ENCODE data around the gene MPPED1.

Gene MPPED1, protein sequence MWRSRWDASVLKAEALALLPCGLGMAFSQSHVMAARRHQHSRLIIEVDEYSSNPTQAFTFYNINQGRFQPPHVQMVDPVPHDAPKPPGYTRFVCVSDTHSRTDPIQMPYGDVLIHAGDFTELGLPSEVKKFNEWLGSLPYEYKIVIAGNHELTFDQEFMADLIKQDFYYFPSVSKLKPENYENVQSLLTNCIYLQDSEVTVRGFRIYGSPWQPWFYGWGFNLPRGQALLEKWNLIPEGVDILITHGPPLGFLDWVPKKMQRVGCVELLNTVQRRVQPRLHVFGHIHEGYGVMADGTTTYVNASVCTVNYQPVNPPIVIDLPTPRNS

DNA sequence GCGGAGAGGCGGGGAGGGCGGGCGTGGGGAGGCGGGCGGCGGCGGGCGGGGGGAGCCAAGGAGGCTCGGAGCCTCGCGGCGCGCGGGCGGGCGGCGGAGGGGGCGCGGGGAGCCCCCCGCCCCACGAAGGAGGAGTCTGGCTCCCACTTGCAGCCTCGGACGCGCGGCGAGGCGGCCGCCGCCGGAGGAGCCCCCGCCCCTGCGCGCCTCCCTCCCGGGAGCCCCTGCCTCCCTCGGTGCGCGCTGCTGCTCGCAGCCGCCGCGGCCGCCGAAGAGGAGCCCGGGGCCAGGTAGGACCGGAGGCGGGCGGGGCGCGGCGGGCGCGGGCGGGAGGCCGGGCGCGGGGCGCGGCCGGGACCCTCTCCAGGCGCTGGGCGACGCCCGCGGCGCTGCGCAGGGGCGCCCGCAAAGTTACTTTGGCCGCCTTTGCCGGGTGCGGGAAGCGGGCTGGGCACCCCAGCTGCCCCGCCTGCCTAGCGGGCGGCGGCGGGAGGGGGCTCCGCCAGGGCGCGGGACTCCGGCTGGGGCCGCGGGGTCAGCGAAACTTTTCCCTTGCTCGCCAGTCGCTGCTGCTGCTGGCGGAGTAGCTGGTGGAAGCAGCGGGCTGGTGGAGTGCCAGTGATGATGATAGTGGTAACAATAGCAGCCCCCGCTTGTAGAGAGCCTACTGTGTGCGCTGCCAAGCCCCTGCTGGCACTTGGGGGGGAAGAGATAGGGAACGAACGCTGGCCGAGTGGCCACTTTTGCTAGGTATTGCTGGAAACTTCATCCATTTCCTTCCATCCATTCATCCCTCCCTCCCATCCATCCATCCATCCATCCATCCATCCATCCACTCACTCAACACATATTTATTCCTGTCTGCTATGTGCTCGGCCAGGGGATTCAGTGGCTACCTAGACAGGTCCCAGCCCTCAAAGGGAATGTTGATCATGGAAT lies at the start of gene MPPED1:
MPPED1 (plus strand) TSS at position 146 of the 939 bp plus-strand sequence. CDS start 12,972 bp downstream, outside the sequence.
- peak in 2 of 3 experiments; percentile 17 to 39 for DNase-seq

DNA sequence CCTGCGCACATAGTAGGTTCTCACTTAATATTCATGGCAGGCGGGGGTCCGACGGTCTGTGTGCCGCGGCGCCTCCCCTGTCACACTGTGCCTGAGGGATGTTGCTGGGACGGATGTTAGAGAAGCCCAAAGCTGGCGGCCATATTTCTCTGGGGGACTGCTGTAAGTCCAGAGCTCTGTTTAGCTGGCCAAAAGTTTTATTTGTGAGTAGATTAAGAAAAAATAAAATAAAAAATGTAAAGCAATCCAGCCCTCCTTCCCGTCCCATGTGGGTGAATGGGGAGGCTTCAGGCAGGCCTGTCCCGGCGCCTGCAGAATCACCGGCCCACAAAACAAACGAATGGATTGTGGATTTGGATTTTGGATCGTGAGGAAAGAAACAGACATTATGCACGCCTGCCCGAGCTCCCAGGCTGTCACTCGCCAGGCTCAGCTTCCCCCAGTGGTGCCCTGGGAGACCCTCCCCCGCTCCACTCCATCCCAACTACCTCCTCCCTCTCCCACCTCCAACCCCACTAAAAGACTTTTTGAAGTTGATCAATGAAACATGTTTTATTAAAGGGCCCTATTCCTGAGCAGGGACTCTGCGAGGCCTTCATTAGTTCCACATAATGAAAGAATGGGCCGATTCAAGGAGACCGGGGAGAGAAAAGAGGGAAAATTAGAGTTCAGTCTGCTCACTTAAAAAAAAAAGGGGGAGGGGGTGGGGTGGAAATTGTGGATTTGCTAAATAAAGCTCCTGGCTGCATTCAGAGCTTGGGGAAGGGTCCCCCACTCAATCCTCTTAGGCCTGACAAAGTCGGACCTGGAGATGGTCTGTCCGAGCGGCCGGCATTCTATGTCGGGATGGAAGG lies 48.3 kb upstream of the MPPED1 start:
- no peak for DNase-seq

DNA sequence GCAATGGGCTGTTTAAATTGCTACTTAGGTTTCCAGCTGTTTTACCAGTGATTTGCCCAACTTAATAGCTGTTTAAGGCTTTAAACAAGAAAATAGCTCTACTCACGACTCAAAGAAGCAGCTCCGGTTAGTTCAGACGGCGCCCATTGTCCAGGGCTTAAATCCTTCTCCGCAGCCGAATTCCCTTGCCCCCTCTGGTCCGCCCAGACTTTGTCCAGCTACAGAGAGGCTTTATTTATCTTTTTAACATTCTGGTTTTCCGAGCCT lies 47.7 kb upstream of the MPPED1 start:
- DNase-seq, result no peak

DNA sequence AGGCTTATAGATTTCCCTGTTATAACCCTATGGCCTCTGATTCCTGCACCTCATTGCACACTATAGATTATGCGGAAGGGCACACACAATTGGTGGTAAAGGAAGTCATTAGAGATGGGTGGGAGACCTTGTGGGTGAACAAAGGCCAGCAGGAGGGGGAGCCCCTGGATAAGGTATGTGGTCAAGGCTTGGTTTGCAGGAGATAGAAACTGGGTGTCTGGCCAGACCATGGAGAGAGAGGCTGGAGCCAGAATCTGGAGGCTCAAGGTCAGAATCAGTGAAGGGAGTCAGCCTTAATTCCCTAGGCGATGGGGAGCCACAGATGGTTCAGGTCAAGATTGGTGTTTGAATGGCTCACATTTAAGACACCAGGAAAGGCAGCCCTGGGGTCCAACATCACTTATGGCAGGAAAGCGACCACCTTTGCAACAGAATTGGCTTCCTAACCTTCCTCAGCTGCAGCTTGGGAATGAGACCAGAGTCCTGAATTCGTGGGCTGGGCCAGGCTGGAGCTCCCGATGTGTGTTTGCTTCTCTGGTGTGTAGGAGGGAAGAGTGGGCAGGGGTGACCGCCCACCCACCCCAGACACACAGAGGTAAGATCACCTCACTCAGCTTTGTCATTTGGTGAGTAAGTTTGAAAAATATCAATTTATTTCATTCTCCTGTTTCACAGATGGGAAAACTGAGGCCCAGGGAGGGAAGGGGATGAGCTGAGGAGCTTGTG lies 45.9 kb upstream of the MPPED1 start:
- DNase-seq, result no peak

DNA sequence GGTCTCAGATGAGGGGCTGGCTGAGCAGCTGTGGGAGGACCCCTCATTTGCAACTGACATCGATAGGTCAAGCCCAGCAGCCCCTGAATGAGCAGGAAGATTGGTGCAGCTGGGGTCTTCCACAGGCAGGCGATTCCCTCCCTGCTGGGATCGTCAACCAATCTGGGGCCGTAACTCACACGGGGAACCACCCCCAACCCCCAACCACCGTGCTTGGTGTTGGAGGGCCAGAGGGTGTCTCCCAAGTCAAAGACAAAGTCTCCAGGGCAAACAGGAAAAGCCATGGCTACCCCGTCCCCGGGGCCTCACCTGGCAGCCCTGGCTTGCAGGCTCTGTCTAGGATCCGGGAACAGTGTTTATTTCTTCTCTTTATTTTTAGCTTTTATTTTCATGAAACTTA lies 41.8 kb upstream of the MPPED1 start:
- no peak for DNase-seq

DNA sequence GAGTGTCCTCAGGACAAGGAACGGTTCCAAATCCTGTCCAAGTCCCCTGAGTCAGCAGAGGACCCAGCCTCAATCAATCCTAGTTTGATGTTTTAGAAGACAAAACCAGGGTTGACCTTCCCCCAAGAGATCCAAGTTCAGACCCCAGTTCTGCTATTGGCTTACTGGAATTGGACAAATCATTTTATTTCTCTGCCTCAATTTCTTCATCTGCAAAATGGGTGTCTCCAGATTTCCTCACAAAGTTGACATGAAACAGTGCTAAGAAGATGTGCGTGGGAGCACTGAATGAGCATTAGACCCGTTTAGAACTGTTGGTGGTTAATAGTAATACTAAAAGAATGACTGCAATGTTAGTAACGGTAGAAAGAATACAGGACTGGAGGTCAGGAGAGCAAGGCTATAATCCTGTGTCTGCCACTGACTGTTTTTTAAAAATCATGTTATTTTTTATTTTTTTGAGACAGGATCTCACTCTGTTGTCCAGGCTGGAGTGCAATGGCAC lies 35.8 kb upstream of the MPPED1 start:
- no peak for DNase-seq

DNA sequence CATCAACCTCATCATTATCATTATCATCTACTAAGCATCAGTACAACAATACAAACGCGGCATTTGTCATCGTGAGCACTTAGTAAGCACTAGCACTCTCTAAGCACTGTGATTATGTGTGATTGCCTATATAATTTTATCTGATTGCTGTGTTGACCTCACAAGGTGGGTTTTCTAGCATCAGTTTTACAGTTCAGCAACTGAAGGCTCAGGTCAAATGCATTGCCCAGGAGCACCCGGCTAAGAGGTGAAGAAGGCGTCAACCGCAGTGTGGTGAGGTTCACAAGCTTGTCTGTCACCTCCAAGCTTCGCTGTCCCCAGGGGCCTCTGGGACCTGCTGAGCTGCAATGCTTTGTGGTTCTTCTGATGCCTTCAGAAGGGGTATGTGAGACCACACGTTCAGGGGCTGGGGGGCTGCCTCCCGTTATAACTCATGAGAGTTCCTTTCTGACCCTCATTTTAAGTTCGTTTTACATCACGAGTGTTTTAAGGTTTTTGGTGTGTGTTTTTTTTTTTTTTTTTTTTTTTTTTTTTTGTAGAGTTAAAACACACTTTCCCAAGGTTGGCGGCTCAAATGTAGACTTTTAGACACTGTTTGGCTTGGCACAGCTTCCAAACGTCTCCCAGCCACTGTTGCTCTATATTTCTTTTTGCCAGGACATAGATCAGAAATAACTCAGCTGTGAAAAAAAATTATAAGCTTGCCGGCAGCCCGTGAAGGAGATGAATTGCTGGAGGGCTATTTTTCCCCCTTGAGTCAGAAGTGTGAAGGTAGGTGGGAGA lies 34.9 kb upstream of the MPPED1 start:
- DNase-seq, result peak in 1 of 3 experiments; percentile 33

DNA sequence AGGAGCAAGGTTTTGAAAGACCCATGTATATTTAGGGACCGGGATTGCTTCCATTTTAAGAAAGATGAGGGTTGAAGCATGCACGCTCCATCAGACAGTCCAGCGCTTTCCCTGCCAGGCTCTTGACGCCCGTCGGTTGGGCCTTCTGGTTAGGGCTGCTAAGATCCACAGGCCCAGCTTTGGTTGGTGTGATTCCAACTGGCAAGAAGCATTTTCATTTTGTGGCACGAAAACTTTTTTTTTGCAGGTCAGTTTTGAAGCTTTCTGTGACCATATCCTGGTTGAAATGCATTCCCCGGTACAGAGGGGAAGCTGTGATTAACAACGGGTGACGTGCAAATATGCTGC lies 34.3 kb upstream of the MPPED1 start:
- DNase-seq, result no peak

DNA sequence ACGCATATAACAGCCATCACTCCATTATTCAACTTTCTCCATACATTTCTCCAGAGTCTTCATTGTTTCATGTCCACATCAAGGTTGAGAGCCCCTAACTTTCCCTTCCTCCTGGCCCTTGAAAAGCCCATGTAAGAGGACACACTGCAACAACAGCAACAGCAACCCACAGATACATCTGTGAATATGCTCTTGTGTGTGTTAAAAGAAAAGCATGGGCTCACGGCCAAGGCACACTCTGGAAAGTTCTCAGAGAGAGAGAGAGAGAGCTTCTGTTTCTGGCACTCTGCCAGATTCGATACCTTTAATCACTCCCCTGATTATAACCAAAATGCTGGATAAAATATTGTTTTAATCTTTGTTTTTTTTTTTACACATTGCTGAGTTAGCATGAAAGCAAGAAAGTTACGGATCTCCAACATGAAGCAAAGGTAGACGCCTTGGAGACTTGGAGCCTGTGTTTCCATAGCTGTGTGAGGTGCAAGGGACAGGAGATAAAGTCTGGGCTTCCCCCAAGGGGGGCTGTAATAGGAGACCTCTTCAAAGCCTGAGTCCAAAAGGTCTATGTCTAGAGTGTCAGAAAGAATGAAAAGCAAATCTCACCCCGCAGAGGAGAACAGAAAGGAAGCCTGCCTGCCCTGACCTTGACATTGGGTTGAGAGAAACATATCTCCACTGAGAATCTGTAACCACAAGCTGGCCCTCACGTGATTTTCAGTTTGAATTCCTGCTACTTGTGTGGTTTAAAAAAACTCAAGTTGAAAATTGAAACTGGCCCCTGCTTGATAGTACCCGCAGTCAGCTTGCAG lies 33.7 kb upstream of the MPPED1 start:
- DNase-seq, result peak in 2 of 3 experiments; percentile 5 to 41

DNA sequence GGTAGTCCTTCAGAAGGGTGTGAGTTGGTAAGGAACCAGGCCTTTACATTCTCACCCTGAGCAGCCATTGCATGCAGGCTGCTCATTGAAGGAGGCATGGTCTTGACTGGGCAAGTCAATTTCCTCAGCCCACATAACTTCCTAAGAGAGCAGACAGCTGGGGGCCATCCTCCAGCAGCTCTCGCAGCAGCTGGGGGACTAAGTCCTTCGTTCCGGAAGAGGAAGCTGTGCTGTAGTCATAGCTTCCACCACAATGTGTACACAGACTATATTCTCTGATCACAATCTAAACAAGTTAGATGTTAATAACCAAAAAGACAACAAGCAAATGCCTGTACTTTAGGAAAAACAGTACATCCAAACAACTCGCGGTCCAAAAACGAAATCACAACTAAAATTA lies 30.1 kb upstream of the MPPED1 start:
- no peak for DNase-seq

DNA sequence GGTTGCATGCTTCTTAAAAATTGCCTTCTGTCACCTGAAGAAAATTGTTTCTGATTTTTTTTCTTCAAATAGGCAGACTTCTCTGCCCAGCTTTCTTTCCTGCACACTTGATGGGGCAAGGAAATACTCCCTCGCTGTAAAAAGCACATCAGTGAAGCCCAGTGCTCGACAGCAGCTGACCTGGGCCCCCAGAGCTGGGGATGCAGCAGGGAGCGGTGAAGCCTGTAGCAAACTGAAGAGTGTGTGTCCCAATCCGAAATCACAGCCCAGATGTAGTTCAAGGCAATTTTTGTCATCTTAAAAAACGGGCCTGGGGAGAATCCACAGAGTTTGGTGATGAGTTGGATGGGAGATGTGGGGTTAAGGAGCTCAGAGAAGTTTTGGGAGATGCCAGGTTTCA lies 27.0 kb upstream of the MPPED1 start:
- DNase-seq, result no peak

DNA sequence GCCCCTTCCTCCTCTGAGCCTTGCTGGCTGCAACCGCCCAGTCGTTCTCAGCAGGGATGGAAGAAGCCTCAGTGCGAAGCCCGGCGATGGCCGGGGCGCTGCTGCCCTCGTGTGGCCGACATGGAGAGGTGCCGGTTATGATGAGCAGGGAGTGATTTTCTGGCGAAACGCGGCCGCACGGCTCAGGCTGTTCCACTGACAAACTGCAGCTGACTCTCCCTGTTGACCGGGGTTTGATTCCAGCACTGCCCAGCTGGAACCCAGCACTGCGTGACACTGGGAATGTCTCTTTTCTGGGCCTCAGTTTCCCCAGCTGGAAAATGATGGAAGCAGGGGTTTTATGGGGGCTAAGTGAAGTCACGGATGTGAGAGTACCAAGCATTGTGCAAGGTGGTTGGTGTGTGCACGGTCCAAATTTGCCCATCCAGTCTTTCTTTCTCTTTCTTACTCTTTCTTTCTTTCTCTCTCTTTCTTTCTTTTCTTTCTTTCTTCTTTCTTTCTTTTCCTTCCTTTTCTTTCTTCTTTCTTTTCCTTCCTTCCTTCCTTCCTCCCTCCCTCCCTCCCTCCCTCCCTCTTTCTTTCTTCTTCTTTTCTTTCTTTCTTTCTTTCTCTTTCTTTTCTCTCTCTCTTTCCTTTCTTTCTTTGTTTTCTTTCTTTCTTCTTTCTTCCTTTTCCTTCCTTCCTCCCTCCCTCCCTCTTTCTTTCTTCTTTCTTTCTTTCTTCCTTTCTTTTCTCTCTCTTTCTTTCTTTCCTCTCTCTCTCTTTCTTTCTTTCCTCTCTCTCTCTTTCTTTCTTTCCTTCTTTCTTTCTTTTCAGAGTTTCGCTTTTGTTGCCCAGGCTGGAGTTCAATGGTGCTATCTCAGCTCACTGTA lies 25.8 kb upstream of the MPPED1 start:
- peak; percentile 46 to 79 (median 56) for DNase-seq

DNA sequence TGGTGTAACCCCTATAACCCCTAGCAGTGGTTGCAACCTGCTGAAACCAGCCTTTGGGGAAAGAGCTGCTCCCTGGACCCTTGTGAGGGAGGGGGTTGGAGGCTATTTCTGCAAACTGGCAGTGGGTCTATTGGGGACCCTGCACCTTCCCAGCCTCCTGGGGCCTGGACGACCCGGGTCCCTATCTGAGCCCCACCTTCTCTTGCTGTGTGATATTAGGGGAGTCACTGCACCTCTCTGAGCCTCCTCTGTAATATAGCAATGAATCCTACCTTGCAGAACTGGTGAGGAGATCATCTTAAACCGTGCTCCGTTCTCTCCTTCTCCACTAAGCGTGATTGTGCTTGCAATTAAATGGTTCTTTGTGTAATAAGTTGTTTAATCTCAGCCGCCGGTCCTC lies 24.0 kb upstream of the MPPED1 start:
- DNase-seq, result no peak

DNA sequence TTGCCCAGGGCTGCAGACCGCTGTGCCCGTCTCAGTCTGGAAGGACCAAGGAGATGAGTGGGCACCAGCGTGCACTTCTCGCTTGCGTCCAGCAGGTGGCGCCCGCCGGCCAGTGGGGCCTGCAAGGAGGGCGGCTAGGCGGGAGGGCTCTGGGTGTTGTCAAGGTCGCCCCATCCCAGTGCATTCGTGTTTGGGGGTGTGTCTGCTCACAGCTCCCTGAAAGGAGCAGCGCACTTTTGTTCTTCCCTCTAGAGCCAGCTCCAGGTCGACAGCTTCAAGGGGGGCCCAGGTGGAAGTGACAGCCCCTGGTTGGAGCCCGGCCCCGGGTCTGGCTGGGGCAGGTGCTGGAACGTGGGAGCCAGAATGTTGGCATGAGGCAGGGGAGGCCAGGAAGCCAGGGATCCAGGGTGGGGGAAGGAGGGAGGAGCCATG lies 23.4 kb upstream of the MPPED1 start:
- peak; percentile 57 to 77 (median 61) for DNase-seq

DNA sequence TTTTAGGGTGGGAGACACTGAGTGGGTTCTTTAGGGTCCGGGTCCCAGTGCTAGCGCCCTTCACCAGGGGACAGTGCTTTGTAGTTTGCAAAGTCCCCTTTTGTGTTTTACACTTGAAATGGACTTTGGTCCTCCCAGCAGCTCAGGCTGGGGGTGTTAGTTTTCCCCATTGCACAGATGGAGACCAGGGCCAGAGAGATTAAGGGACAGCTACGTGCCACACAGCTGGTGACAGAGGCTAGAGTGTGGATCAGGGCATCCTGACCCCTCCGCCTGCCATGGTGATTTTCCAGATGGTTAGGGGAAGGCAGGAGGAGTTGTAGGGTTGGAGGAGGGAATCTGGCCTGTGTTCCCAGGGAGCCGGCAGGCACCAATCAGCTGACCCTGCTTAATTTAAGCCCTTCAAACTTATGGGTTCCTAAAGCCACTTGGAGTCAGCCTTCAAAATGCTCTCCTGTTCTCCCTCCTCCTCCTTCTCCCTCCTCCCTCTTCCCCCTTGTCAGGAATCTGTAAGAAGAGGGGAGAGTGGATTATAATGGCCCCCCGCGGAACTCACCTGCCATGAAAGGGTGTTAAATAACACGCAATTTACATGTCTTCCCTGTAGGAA lies 22.5 kb upstream of the MPPED1 start:
- peak in 2 of 3 experiments; percentile 56 to 78 for DNase-seq

DNA sequence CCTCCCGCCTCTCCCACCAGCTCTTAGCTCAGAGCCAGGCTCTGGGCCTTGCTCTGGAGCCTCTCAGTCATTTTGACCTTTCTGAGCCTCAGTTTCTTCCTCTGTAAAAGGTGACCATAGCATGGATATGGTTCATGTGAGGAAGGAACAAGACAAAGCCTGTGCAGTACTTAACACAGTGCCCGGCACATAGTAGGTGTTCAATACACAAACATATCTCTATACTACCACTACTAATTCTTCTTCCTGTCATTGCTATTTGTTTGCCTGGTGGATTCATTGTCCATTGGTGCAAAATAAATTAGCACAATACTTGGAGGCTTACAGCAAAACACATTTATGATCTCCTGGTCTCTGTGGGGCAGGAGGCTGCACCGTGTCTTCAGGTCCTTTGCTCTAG lies 21.6 kb upstream of the MPPED1 start:
- no peak for DNase-seq

DNA sequence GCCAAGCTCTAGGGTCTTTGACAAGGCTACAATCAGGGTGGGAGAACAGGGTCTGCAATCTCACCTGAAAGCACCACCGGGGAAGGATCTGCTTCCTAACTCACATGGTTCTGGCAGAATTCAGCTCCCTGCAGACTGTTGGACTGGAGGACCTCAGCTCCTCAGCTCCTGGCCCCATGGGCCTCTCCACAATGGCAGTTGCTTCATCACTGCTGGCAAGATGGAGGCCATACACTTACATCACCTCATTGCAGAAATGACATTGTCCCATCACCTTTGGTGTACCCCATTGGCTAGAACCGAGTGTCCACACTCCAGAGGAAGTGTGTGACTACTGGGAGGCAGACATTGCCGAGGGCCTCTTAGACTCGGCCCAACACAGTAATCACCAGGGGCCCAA lies 20.9 kb upstream of the MPPED1 start:
- DNase-seq, result no peak

DNA sequence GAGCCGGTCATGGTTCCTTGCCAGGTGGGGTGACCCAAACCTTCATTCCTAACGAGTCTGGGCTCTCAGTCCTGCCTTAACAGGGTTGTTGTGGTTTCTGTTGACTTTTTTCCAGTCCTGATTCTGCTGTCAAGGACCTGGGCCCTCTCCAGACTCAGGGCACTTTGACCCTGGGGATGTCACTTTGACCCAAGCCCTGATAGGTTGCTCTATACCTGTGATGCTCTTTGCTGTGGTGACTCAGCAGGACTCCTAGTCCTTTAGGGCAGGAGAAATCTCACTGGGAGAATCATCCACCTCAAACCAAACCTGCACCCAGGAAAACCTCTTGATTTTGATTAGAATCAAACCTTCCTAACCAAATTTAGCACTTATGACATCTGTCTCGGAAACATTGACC lies 20.5 kb upstream of the MPPED1 start:
- DNase-seq, result no peak

DNA sequence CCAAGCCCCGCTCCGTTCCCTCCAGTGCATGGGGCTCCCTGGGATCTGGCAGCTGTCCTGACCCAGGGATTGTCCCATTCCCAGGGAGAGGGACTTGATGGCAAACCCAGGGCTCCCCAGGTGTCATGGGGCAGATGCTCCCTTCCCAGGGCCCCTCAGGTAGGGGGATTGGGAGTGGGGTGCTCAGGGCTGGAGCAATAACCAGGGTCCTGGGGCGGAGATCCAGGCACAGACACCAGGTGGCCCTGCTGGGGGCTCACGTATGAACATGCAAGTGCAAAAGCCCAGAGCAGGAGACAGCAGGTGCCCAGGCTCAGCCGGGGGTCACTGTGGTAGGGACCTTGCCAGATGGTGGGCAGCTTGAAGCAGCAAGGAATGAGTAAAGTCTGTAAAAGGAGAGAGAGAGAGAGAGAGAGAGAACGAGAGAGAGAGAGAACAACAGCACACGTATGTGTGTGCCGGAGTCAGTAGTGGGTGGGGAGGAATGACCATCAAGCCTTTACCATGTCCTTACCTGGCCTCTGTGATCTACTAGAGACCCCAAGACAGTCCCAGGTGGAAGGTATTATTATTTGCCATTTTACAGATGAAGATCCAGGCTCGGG lies 19.3 kb upstream of the MPPED1 start:
- peak in 1 of 3 experiments; percentile 19 for DNase-seq
